K562 (cell line): ENCODE data around the gene AFG1L. TPM values are rescaled to one million over a fixed set of nuclear protein-coding genes. Genes with fewer than 3 reads are reported as not detected.

ENCODE experiments used
- COPS2 ChIP-seq: fragments of 450-650 bp; conservative IDR thresholded peaks from 2 replicates; pipeline ENCODE4 v1.6.1; 2016; ENCODE audit warnings: mild to moderate bottlenecking, moderate library complexity
- CREB1 ChIP-seq, 2 experiments: sonication (generic) in 1 of 2; formaldehyde crosslinking in 1 of 2; IDR thresholded peaks; 2 replicates each; pipeline versions ENCODE4 v1.6.1 to v1.8.0; 2012 to 2022; ENCODE audit warnings: inconsistent platforms in 1 of 2, mild to moderate bottlenecking in 1 of 2, missing genetic modification reagents in 1 of 2, moderate library complexity in 1 of 2
- FOXK2 ChIP-seq, 2 experiments: fragments of 450-650 bp; IDR thresholded peaks in 1 of 2; conservative IDR thresholded peaks in 1 of 2; 2 replicates each; pipeline ENCODE4 v1.6.1; 2016; ENCODE audit warnings: low read depth in 2 of 2, mild to moderate bottlenecking in 1 of 2
- ILK ChIP-seq: fragments of 450-650 bp; IDR thresholded peaks from 2 replicates; pipeline ENCODE4 v1.6.1; 2016; ENCODE audit warnings: missing genetic modification characterization, low read depth, mild to moderate bottlenecking, missing compliant biosample characterization, moderate library complexity, borderline replicate concordance
- MTA2 ChIP-seq: fragments of 450-650 bp; IDR thresholded peaks from 2 replicates; pipeline ENCODE4 v1.6.1; 2016; ENCODE audit warnings: low read depth
- NR1H2 ChIP-seq: sonication (generic); formaldehyde crosslinking; IDR thresholded peaks from 2 replicates; pipeline ENCODE4 v1.4.0; 2020; ENCODE audit warnings: mild to moderate bottlenecking, missing genetic modification reagents
- POLR2A ChIP-seq: fragments of 450-650 bp; conservative IDR thresholded peaks from 2 replicates; pipeline ENCODE4 v1.6.1; 2016
- POLR3A ChIP-seq: IDR thresholded peaks from 2 replicates; pipeline ENCODE4 v1.6.1; 2011; ENCODE audit warnings: borderline replicate concordance, mild to moderate bottlenecking, moderate library complexity; ENCODE audit not compliant: insufficient read length, insufficient read depth; ENCODE audit errors: extremely low read depth
- PREB ChIP-seq: sonication (generic); formaldehyde crosslinking; IDR thresholded peaks from 2 replicates; pipeline ENCODE4 v1.8.1; 2023; ENCODE audit warnings: mild to moderate bottlenecking, missing genetic modification reagents
- REST ChIP-seq, 2 experiments: fragments of 450-650 bp; formaldehyde crosslinking in 1 of 2; IDR thresholded peaks; 2 replicates each; pipeline versions ENCODE4 v1.4.0 to v1.6.1; 2014 to 2020; ENCODE audit warnings: mild to moderate bottlenecking in 2 of 2, borderline replicate concordance in 1 of 2, low read depth in 1 of 2
- RUNX1 ChIP-seq: sonication (generic); IDR thresholded peaks from 2 replicates; pipeline ENCODE4 v1.6.1; 2016; ENCODE audit warnings: antibody characterized with exemption, low read depth
- SMAD2 ChIP-seq: fragments of 150-350 bp; IDR thresholded peaks from 2 replicates; pipeline ENCODE4 v1.6.1; 2014; ENCODE audit warnings: low read depth, mild to moderate bottlenecking, low read length
- STAG1 ChIP-seq: sonication (generic); formaldehyde crosslinking; IDR thresholded peaks from 2 replicates; pipeline ENCODE4 v1.5.0; 2020; ENCODE audit warnings: missing genetic modification reagents, borderline replicate concordance
- TFAM ChIP-seq: fragments of 250-450 bp; sonication (Bioruptor Pico); conservative IDR thresholded peaks from 2 replicates; pipeline ENCODE4 v1.5.0; 2021; ENCODE audit warnings: mild to moderate bottlenecking, moderate library complexity
- USF2 ChIP-seq: sonication (generic); formaldehyde crosslinking; IDR thresholded peaks from 2 replicates; pipeline ENCODE4 v1.5.0; 2020; ENCODE audit warnings: missing genetic modification reagents
- ZC3H11A ChIP-seq: IDR thresholded peaks from 2 replicates; pipeline ENCODE4 v1.6.1; 2012; ENCODE audit warnings: low read depth, low read length, improper control_type of control experiment
- ZFPM2 ChIP-seq: fragments of 250-450 bp; sonication (Bioruptor Pico); IDR thresholded peaks from 2 replicates; pipeline ENCODE4 v1.5.1; 2022; ENCODE audit warnings: mild to moderate bottlenecking
- ZNF197 ChIP-seq: fragments of 200-800 bp; sonication (Bioruptor generic); IDR thresholded peaks from 2 replicates; pipeline ENCODE4 v1.6.1; 2016; ENCODE audit warnings: low read depth, missing genetic modification characterization, missing compliant biosample characterization
- polyA plus RNA-seq, 8 experiments: library from polyadenylated mRNA; depleted of rRNA in 4 of 8; stranded (reverse) in 5 of 8; unstranded in 3 of 8; fragments of >200 nt; fragmentation: Nextera tagmentation in 2 of 8; fragmentation: Illumina TruSeq in 1 of 8; extraction: Ambion mirVana in 2 of 8; extraction: Trizol in 1 of 8; gene quantifications; 2 replicates each; pipeline versions ENCODE4 v1.2.1 to v1.2.3, GENCODE V29; 2011 to 2014; ENCODE audit warnings: inconsistent platforms in 1 of 8, missing spikeins in 1 of 8
- total RNA-seq, 7 experiments: library from RNA; depleted of rRNA in 6 of 7; stranded (reverse); fragments of >200 nt in 6 of 7; fragmentation: Illumina TruSeq in 2 of 7; extraction: Trizol in 2 of 7; gene quantifications; 2 replicates each; pipeline versions ENCODE4 v1.2.1 to v1.2.3, GENCODE V29; 2011 to 2021; ENCODE audit warnings: low replicate concordance in 1 of 7

The AFG1L gene
- total and polyA plus RNA-seq, 9 of the 15 experiments (the other 6 are each of a cell fraction or from before 2014, with no cell fraction given) = 2.2 to 15.5 (median 5.8) TPM

GRCh38 chr6:108541843-108542759 is 247.2 kb downstream of the AFG1L start (continued):
- no peak for TF ChIP-seq USF2 (CRISPR knock-in tag)
- TF ChIP-seq ZFPM2 (CRISPR knock-in tag) = no peak
- TF ChIP-seq ZNF197 (CRISPR knock-in tag) = no peak
- TF ChIP-seq CREB1 (IDR thresholded peaks at IDR 0.05) = no peak
- TF ChIP-seq CREB1 (CRISPR knock-in tag; IDR thresholded peaks at IDR 0.05) = no peak
- TF ChIP-seq MTA2 = no peak
- no peak for TF ChIP-seq ILK
- no peak for TF ChIP-seq COPS2
- TF ChIP-seq TFAM (CRISPR knock-in tag) = no peak
- TF ChIP-seq PREB (CRISPR knock-in tag) = no peak
- TF ChIP-seq NR1H2 (CRISPR knock-in tag) = no peak
- no peak for TF ChIP-seq ZC3H11A
- TF ChIP-seq SMAD2 = no peak
- no peak for TF ChIP-seq POLR3A
- TF ChIP-seq POLR2A = no peak
- peak; percentile 98 for TF ChIP-seq STAG1 (CRISPR knock-in tag)
- peak; percentile 94 for TF ChIP-seq REST (IDR thresholded peaks at IDR 0.05; ENCODE audit: borderline replicate concordance)
- no peak for TF ChIP-seq REST (CRISPR knock-in tag; IDR thresholded peaks at IDR 0.05; ENCODE audit: low read depth)
- no peak for TF ChIP-seq RUNX1
- no peak for TF ChIP-seq FOXK2 (conservative IDR thresholded peaks at IDR 0.05 in 1 of 2, IDR thresholded peaks at IDR 0.05 in 1 of 2; ENCODE audit: low read depth in 2 of 2)
